Bronchial epithelial cell (primary cell): ENCODE measurements around the gene GABRA4. TPM values are rescaled to one million over a fixed set of nuclear protein-coding genes. Genes with fewer than 3 reads are reported as not detected.

Experiments used
- DNase-seq: peaks from one replicate; pipeline ENCODE4 v3.0.0-alpha.2; 2010; ENCODE audit warnings: low read depth
- FAIRE-seq: peaks from 2 replicates; lab custom pipeline; 2011; peaks lifted over from hg19 to GRCh38; lab: Jason Lieb, UNC
- H3K27me3 ChIP-seq: 2 replicates; pipeline ENCODE4 v1.5.1; 2011; ENCODE audit warnings: low read length; ENCODE audit not compliant: control insufficient read depth, insufficient read depth
- H3K36me3 ChIP-seq: 2 replicates; pipeline ENCODE4 v1.5.1; 2011; ENCODE audit warnings: low read length; ENCODE audit not compliant: control insufficient read depth, insufficient read depth
- H3K4me3 ChIP-seq: 2 replicates; pipeline ENCODE4 v1.5.1; 2011; ENCODE audit warnings: mild to moderate bottlenecking, low read depth, low read length, control low read depth
- CTCF ChIP-seq: IDR thresholded peaks from 2 replicates; pipeline ENCODE4 v1.5.1; 2011; ENCODE audit warnings: mild to moderate bottlenecking, moderate library complexity, low read length, control low read depth, inconsistent platforms; ENCODE audit not compliant: insufficient read depth, severe bottlenecking
- total RNA-seq: library from RNA; depleted of rRNA; stranded (reverse); fragments of >200 nt; gene quantifications from 2 replicates; pipeline ENCODE4 v1.2.1, GENCODE V29; 2014

GABRA4 gene
- total RNA-seq, 1 donor from 2014 or later: not detected

- TF ChIP-seq CTCF: no peak
- Histone ChIP-seq H3K27me3 (no peaks in the 10 kb centered on the region), H3K36me3 (no peaks in the 10 kb centered on the region), H3K4me3 (no peak overlapping the region)
- FAIRE-seq (no peak), DNase-seq (no peak)
Measured at GRCh38 chr4:46977245-46977644, 16.1 kb downstream of the GABRA4 start.

- H3K36me3 ChIP-seq: no peaks in the 10 kb centered on the region
- no peak for DNase-seq
- no peak for TF ChIP-seq CTCF
- FAIRE-seq: no peak
- no peak overlapping the region for H3K4me3 ChIP-seq
- no peaks in the 10 kb centered on the region for H3K27me3 ChIP-seq
Measured at GRCh38 chr4:46975812-46976553, 17.4 kb downstream of the GABRA4 start.

GRCh38 chr4:46974891-46975543 is 18.4 kb downstream of the GABRA4 start:
- Histone ChIP-seq H3K4me3 (no peak overlapping the region), H3K27me3 (no peaks in the 10 kb centered on the region), H3K36me3 (no peaks in the 10 kb centered on the region)
- DNase-seq: no peak
- no peak for TF ChIP-seq CTCF
- FAIRE-seq: no peak

GRCh38 chr4:46968847-46969246 is 24.5 kb downstream of the GABRA4 start:
- Histone ChIP-seq H3K27me3 (no peaks in the 10 kb centered on the region), H3K36me3 (no peaks in the 10 kb centered on the region), H3K4me3 (no peak overlapping the region)
- FAIRE-seq: no peak
- TF ChIP-seq CTCF: no peak
- no peak for DNase-seq

GRCh38 chr4:46967631-46968030 is 25.8 kb downstream of the GABRA4 start:
- DNase-seq (no peak), FAIRE-seq (no peak)
- H3K27me3 ChIP-seq: no peaks in the 10 kb centered on the region
- no peak for TF ChIP-seq CTCF
- H3K36me3 ChIP-seq: no peaks in the 10 kb centered on the region
- H3K4me3 ChIP-seq: no peak overlapping the region
